Peyer's patch (tissue), 4 donors: ENCODE measurements around the gene GTSE1. TPM values are rescaled to one million over a fixed set of nuclear protein-coding genes. Genes with fewer than 3 reads are reported as not detected.

Experiments
- DNase-seq, 3 donors: peaks; one replicate each; pipeline ENCODE4 v3.0.0-alpha.2; 2017 to 2019
- H3K27ac ChIP-seq, 4 donors: fragments of 200-600 bp; sonication (generic); one replicate each; pipeline ENCODE4 v1.5.1; 2016 to 2019
- H3K27me3 ChIP-seq, 2 donors: fragments of 200-600 bp; sonication (generic); one replicate each; pipeline ENCODE4 v1.5.1; 2019
- H3K36me3 ChIP-seq, 3 donors: fragments of 200-600 bp; sonication (generic); one replicate each; pipeline ENCODE4 v1.5.1; 2016 to 2019
- H3K4me1 ChIP-seq, 4 donors: fragments of 200-600 bp; sonication (generic); one replicate each; pipeline ENCODE4 v1.5.1; 2016 to 2019
- H3K4me3 ChIP-seq, 4 donors: fragments of 200-600 bp; sonication (generic); 1 replicate in 3 of 4; 2 replicates in 1 of 4; pipeline ENCODE4 v1.5.1; 2016 to 2019; ENCODE audit warnings: mild to moderate bottlenecking in 1 of 4
- H3K9me3 ChIP-seq, 4 donors: fragments of 200-600 bp; sonication (generic); one replicate each; pipeline ENCODE4 v1.5.1; 2016 to 2019; ENCODE audit warnings: mild to moderate bottlenecking in 1 of 4
- POLR2A ChIP-seq, 2 donors: fragments of 450-650 bp; IDR thresholded peaks; one replicate each; pipeline ENCODE4 v1.5.1; 2017; ENCODE audit warnings: antibody characterized with exemption in 2 of 2, mild to moderate bottlenecking in 2 of 2, moderate library complexity in 2 of 2
- total RNA-seq, 4 donors: library from RNA; depleted of rRNA; stranded (reverse); fragments of >200 nt; gene quantifications; one replicate each; pipeline ENCODE4 v1.1.0, GENCODE V29; 2016
- TF ChIP-seq, protein P1 (sequence below), 6 experiments: fragments of 450-650 bp in 4 of 6; fragments of 200-600 bp in 2 of 6; sonication (generic) in 1 of 6; IDR thresholded peaks; one replicate each; pipeline ENCODE4 v1.5.1; 2017 to 2019; ENCODE audit warnings: antibody characterized with exemption in 6 of 6, mild to moderate bottlenecking in 3 of 6, moderate library complexity in 1 of 6

The GTSE1 gene
- total RNA-seq, 4 donors from 2014 or later, result 2.3 to 14.9 (median 5.9) TPM

DNA sequence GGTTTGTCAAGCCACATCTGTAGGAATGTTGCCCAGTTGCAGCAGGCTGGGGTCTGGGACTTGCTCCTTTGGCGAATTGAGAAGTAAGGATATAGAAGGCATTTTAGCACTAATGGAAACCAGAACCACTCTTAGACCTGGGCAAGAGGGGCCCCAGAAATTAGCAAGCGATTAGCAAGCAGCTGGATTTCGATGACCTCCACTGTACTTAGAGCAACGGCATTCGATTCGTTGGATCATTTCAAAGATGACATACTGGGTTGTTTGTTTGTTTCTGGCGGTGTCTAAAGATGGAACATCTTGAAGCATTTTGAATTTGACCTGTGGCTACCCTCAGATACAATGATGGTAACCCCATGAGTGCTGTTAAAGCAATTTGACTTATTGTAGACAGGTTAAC, 45.4 kb upstream of the GTSE1 start:
- Histone ChIP-seq H3K4me3 (peak overlapping the region in 2 of 4 donors; percentile 65 to 79), H3K27me3 (no peaks in the 10 kb centered on the region), H3K27ac (peak overlapping the region in 1 of 4 donors; percentile 92), H3K9me3 (no peaks in the 10 kb centered on the region), H3K36me3 (no peaks in the 10 kb centered on the region), H3K4me1 (peaks cover 0 to 17% (median 5%) of the 10 kb centered on the region in 4 donors)
- TF ChIP-seq, protein P1, sequence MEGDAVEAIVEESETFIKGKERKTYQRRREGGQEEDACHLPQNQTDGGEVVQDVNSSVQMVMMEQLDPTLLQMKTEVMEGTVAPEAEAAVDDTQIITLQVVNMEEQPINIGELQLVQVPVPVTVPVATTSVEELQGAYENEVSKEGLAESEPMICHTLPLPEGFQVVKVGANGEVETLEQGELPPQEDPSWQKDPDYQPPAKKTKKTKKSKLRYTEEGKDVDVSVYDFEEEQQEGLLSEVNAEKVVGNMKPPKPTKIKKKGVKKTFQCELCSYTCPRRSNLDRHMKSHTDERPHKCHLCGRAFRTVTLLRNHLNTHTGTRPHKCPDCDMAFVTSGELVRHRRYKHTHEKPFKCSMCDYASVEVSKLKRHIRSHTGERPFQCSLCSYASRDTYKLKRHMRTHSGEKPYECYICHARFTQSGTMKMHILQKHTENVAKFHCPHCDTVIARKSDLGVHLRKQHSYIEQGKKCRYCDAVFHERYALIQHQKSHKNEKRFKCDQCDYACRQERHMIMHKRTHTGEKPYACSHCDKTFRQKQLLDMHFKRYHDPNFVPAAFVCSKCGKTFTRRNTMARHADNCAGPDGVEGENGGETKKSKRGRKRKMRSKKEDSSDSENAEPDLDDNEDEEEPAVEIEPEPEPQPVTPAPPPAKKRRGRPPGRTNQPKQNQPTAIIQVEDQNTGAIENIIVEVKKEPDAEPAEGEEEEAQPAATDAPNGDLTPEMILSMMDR (IDR thresholded peaks at IDR 0.05), result no peak
- TF ChIP-seq POLR2A (IDR thresholded peaks at IDR 0.05), result no peak
- no peak for DNase-seq

DNA sequence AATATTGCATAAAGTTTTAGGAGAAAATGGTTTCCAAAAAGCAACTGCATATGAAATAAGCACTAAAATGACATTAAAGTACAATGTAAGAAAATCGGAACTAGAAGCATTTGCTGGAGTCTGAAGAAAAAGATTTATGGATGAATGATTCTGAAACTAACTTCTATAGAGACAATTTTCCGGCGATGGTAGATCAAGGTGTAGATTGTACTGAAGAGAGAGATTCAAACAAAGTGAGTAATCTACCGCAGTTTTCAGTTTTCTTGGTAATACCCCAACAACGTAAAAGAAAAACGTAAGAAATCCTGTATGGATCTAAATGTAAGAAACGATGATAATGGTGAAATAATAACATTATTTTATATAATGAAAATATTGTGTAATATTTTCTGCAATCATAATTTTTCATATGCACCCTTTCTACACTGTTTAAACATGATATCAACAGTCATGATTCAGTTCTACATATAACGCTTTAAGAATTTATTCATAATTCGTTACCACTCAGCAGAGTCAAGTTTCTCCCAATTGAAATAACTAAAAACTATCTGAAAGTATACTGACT, 44.8 kb upstream of the GTSE1 start:
- H3K9me3 ChIP-seq, result no peaks in the 10 kb centered on the region
- peaks cover 0 to 17% (median 5%) of the 10 kb centered on the region in 4 donors for H3K4me1 ChIP-seq
- H3K4me3 ChIP-seq, result no peak overlapping the region
- DNase-seq, result no peak
- TF ChIP-seq POLR2A (IDR thresholded peaks at IDR 0.05), result no peak
- TF ChIP-seq, protein P1 (IDR thresholded peaks at IDR 0.05), result no peak
- H3K27ac ChIP-seq, result no peak overlapping the region
- H3K27me3 ChIP-seq, result no peaks in the 10 kb centered on the region
- H3K36me3 ChIP-seq, result no peaks in the 10 kb centered on the region

DNA sequence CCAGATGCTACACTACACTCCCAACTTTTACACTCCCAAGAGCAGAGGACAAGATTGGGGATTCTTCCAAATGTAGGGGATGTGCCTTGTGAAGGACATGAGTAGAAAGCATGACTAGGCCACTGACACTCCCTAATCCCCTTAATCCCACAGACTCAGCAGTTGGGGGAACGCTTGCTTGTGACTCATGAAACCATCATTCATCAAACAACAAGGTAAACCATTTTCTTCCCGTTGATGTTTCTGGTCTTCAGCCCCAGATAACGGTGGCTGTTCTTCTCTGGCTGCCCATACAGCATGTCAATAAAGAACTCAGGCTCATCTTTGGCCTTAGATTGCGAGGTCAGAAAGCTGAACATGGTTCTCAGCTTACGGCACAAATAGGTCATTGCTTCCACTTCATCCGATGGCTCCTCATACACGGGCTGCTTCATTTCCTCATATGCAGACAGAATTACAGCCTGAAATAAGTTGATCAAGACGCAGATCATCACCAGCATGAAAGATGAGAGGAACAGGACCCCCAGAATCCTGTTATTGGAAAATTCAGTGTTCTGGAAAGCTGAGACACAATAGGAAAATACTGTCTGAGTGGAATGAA, 40.2 kb upstream of the GTSE1 start:
- Histone ChIP-seq H3K9me3 (no peaks in the 10 kb centered on the region), H3K36me3 (no peaks in the 10 kb centered on the region), H3K27ac (no peak overlapping the region), H3K4me1 (no peaks in the 10 kb centered on the region), H3K27me3 (no peaks in the 10 kb centered on the region), H3K4me3 (no peak overlapping the region)
- DNase-seq, result no peak
- TF ChIP-seq, protein P1 (IDR thresholded peaks at IDR 0.05), result no peak
- no peak for TF ChIP-seq POLR2A (IDR thresholded peaks at IDR 0.05)

DNA sequence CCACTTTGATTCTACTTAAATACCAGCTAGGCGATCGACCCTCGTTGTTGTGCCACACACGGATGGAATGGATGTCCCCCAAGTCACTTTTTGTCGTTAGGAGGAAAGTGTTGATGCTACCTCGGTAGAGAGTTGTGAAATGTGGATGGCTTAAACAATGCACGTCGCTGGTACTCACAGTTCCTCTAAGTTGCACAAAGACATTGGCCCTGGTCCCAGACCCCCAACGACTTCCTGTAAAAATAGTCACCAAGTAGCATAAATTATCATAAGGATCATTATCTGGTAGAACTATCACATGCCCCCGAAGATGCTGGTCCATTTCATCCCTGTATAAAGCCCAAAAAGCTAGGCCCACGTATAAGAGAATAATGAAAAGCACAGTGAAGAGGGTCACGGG, 37.3 kb upstream of the GTSE1 start:
- Histone ChIP-seq H3K27ac (no peak overlapping the region), H3K36me3 (no peaks in the 10 kb centered on the region), H3K27me3 (no peaks in the 10 kb centered on the region), H3K4me3 (no peak overlapping the region), H3K4me1 (peaks cover 0 to 14% (median 0%) of the 10 kb centered on the region in 4 donors), H3K9me3 (no peaks in the 10 kb centered on the region)
- peak in 1 of 3 donors; percentile 3 for DNase-seq
- TF ChIP-seq POLR2A (IDR thresholded peaks at IDR 0.05), result no peak
- TF ChIP-seq, protein P1 (IDR thresholded peaks at IDR 0.05), result no peak

DNA sequence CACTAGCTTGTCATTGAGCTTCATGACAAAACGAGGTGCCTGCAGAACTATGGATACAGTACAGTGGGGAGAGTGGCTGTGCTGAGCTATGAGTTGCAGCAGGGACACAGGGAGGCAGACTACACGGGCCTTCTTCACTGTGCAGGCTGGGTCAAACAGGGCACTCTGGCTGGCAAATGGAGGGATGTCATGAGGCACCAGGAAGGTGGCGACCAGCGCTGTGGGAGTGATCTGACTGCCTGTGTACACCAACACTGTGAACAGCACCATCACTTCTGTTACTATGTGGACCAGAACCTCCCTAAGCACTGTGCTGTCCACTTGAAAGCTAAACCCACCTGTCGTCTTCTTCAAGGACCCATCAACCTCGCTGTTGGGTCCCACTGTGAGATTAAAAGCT, 36.6 kb upstream of the GTSE1 start:
- no peaks in the 10 kb centered on the region for H3K36me3 ChIP-seq
- TF ChIP-seq POLR2A (IDR thresholded peaks at IDR 0.05), result no peak
- TF ChIP-seq, protein P1 (IDR thresholded peaks at IDR 0.05), result no peak
- DNase-seq, result peak in 1 of 3 donors; percentile 16
- no peak overlapping the region for H3K4me3 ChIP-seq
- peaks cover 0 to 15% (median 0%) of the 10 kb centered on the region in 4 donors for H3K4me1 ChIP-seq
- no peaks in the 10 kb centered on the region for H3K27me3 ChIP-seq
- H3K27ac ChIP-seq, result no peak overlapping the region
- no peaks in the 10 kb centered on the region for H3K9me3 ChIP-seq
